Measurements from ENCODE around the gene CCR3. TPM values are rescaled to one million over a fixed set of nuclear protein-coding genes. Genes with fewer than 3 reads are reported as not detected.
A peak's percentile ranks its signal among the peaks of the same experiment; 100 is the strongest.

Gene CCR3
- total RNA-seq, 4 donors from 2014 or later = not detected

GRCh38 chr3:46296826-46297225 is 54.6 kb downstream of the CCR3 start:
- 67 to 80% methylated on average over 1 of the region's 1 CpG for WGBS, 2 donors
- H3K9me3 ChIP-seq = no peaks in the 10 kb centered on the region
- H3K36me3 ChIP-seq = no peaks in the 10 kb centered on the region
- H3K27ac ChIP-seq = no peak overlapping the region
- no peak for DNase-seq (ENCODE audit: low spot score in 2 of 2)
- no peak overlapping the region for H3K4me3 ChIP-seq
- no peaks in the 10 kb centered on the region for H3K27me3 ChIP-seq
- TF ChIP-seq POLR2A (IDR thresholded peaks at IDR 0.05) (no peak), EP300 (IDR thresholded peaks at IDR 0.05) (no peak)
- TF ChIP-seq, protein P1, sequence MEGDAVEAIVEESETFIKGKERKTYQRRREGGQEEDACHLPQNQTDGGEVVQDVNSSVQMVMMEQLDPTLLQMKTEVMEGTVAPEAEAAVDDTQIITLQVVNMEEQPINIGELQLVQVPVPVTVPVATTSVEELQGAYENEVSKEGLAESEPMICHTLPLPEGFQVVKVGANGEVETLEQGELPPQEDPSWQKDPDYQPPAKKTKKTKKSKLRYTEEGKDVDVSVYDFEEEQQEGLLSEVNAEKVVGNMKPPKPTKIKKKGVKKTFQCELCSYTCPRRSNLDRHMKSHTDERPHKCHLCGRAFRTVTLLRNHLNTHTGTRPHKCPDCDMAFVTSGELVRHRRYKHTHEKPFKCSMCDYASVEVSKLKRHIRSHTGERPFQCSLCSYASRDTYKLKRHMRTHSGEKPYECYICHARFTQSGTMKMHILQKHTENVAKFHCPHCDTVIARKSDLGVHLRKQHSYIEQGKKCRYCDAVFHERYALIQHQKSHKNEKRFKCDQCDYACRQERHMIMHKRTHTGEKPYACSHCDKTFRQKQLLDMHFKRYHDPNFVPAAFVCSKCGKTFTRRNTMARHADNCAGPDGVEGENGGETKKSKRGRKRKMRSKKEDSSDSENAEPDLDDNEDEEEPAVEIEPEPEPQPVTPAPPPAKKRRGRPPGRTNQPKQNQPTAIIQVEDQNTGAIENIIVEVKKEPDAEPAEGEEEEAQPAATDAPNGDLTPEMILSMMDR (IDR thresholded peaks at IDR 0.05) = no peak
- H3K4me1 ChIP-seq = peaks cover 0 to 16% (median 1%) of the 10 kb centered on the region in 4 donors

- no peak for DNase-seq (ENCODE audit: low spot score in 2 of 2)
- peaks cover 0 to 16% (median 1%) of the 10 kb centered on the region in 4 donors for H3K4me1 ChIP-seq
- no peaks in the 10 kb centered on the region for H3K27me3 ChIP-seq
- WGBS, 2 donors = 64 to 78% methylated on average over 9 of the region's 9 CpGs
- H3K4me3 ChIP-seq = no peak overlapping the region
- H3K36me3 ChIP-seq = no peaks in the 10 kb centered on the region
- H3K27ac ChIP-seq = peak overlapping the region in 1 of 4 donors; percentile 10
- H3K9me3 ChIP-seq = no peaks in the 10 kb centered on the region
- TF ChIP-seq EP300 (IDR thresholded peaks at IDR 0.05) (no peak), POLR2A (IDR thresholded peaks at IDR 0.05) (no peak)
- TF ChIP-seq, protein P1 (IDR thresholded peaks at IDR 0.05) = no peak
These were observed 55.6 kb downstream of the CCR3 start for GRCh38 chr3:46297658-46298423.

- TF ChIP-seq EP300 (IDR thresholded peaks at IDR 0.05) = no peak
- TF ChIP-seq POLR2A (IDR thresholded peaks at IDR 0.05) = no peak
- Histone ChIP-seq H3K36me3 (no peaks in the 10 kb centered on the region), H3K4me1 (peaks cover 0 to 16% (median 1%) of the 10 kb centered on the region in 4 donors), H3K27me3 (no peaks in the 10 kb centered on the region), H3K4me3 (no peak overlapping the region), H3K9me3 (no peaks in the 10 kb centered on the region), H3K27ac (peak overlapping the region in 1 of 4 donors; percentile 10)
- no peak for DNase-seq (ENCODE audit: low spot score in 2 of 2)
- 78 to 81% methylated on average over 9 of the region's 9 CpGs for WGBS, 2 donors
These were observed 56.8 kb downstream of the CCR3 start for GRCh38 chr3:46298871-46299607.

DNA sequence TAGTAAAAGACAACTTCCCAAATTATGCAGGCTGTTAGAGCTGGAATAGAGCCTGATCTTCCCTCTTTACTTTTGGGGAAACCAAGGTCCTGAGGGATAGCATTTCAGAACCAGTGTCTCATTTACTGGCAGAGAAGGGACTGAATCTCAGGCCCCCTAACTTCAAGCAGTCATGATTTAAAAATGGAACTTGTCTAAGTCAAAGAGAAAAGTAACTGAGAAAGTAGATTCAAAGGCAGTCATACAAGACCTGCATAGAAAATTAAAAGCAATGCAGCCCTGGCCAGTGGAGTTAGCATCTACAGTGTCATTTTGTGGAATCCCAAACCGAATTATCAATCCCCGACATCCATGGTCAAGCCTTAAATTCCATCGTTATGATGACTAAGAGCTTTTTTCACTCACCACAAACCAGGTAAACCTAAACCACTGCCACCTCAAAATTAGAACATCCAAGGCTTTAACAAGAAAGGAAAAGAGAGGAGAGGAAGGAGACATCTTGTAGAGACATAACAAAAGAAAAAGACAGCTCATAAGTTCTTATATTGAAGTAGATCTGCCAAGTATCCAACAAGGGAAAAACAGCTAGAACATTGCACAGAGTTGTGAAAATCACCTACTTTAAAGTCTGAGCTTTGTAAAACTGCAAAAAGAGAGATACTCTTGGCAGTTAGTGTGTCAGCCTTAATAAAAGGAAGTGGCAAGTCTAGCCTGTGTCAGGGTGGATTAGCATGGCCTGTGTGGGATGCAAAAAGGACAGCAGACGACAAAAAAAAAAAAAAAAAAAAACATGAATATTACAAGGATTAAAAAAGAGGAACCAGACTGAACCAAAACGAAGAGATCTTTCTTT is 57.6 kb downstream of the CCR3 start:
- no peaks in the 10 kb centered on the region for H3K9me3 ChIP-seq
- no peaks in the 10 kb centered on the region for H3K36me3 ChIP-seq
- H3K4me3 ChIP-seq = no peak overlapping the region
- peaks cover 0 to 16% (median 1%) of the 10 kb centered on the region in 4 donors for H3K4me1 ChIP-seq
- WGBS, 2 donors = 77 to 78% methylated on average over 4 to 5 of the region's 5 CpGs
- TF ChIP-seq EP300 (IDR thresholded peaks at IDR 0.05) (no peak), POLR2A (IDR thresholded peaks at IDR 0.05) (no peak)
- TF ChIP-seq, protein P1 (IDR thresholded peaks at IDR 0.05) = no peak
- DNase-seq (ENCODE audit: low spot score in 2 of 2) = no peak
- H3K27me3 ChIP-seq = no peaks in the 10 kb centered on the region
- no peak overlapping the region for H3K27ac ChIP-seq

- no peak for DNase-seq (ENCODE audit: low spot score in 2 of 2)
- H3K9me3 ChIP-seq = no peaks in the 10 kb centered on the region
- no peaks in the 10 kb centered on the region for H3K27me3 ChIP-seq
- WGBS, 2 donors = 84 to 87% methylated on average over 3 of the region's 3 CpGs
- H3K27ac ChIP-seq = no peak overlapping the region
- H3K36me3 ChIP-seq = no peaks in the 10 kb centered on the region
- peaks cover 0 to 16% (median 1%) of the 10 kb centered on the region in 4 donors for H3K4me1 ChIP-seq
- no peak overlapping the region for H3K4me3 ChIP-seq
- TF ChIP-seq, protein P1 (IDR thresholded peaks at IDR 0.05) = no peak
- no peak for TF ChIP-seq EP300 (IDR thresholded peaks at IDR 0.05)
- no peak for TF ChIP-seq POLR2A (IDR thresholded peaks at IDR 0.05)
These were observed 58.2 kb downstream of the CCR3 start for GRCh38 chr3:46300461-46300789.

All from tibial nerve (tissue), 4 donors.